HG02870 (cell line): ENCODE measurements around the gene TAF11L7.
"Not testable (repeated sequence)": the region's sequence is repeated elsewhere in the genome, so short reads cannot be mapped to it uniquely, and the experiment has no call there.

Source experiments
- ATAC-seq: cut with Tn5 transposase; IDR thresholded peaks from one replicate; pipeline ENCODE4 v1.9.1; 2021; ENCODE audit warnings: mild to moderate bottlenecking, moderate library complexity; ENCODE audit not compliant: unreplicated experiment

Gene TAF11L7

DNA sequence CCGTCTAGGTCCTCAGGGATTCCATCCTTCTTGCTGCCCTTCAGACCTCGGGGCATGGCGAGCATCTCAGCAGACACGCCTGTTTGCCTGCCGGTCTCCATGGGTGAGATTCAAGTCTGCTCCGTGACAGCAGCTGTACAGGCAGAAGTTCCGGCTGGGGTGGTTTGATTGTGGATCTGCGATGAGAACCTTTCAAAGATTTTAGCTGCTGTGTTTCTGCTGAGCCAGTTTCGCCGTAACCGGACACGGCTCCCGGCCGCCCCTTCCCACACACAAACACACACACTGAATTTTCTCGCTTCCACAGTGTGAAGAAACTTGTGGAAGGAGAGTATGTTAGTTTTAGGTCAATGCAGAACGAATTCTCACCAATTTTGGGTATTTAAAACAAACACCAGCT lies at the start of gene TAF11L7:
Gene TAF11L7, minus strand, starts transcription at position 101 of the 400 bp plus-strand sequence.
- not testable (repeated sequence) for ATAC-seq

DNA sequence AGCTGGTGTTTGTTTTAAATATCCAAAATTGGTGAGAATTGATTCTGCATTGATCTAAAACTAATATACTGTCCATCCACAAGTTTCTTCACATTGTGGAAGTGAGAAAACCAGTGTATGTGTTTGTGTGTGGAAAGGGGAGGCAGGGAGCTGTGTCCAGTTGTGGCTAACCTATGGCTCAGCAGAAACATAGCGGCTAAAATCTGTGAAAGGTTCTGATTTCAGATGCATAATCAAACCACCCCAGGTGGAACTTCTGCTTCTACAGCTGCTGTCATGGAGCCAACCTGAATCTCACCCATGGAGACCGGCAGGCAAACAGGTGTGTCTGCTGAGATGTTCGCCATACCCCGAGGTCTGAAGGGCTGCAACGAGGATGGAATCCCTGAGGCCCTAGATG lies 48.6 kb upstream of the TAF11L7 start, which contains the start of gene TAF11L14:
Gene TAF11L14, plus strand, starts transcription at position 301 of the 400 bp plus-strand sequence.
- ATAC-seq: no peak

DNA sequence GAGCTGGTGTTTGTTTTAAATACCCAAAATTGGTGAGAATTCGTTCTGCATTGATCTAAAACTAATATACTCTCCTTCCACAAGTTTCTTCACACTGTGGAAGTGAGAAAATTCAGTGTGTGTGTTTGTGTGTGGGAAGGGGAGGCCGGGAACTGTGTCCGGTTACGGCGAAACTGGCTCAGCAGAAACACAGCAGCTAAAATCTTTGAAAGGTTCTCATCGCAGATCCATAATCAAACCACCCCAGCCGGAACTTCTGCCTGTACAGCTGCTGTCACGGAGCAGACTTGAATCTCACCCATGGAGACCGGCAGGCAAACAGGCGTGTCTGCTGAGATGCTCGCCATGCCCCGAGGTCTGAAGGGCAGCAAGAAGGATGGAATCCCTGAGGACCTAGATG lies 46.2 kb upstream of the TAF11L7 start, which contains the start of gene TAF11L13:
Gene TAF11L13, plus strand, starts transcription at position 301 of the 400 bp plus-strand sequence.
- not testable (repeated sequence) for ATAC-seq

- no peak for ATAC-seq
Observed at GRCh38 chr5:17625686-17626085, 40.1 kb upstream of the TAF11L7 start.

DNA sequence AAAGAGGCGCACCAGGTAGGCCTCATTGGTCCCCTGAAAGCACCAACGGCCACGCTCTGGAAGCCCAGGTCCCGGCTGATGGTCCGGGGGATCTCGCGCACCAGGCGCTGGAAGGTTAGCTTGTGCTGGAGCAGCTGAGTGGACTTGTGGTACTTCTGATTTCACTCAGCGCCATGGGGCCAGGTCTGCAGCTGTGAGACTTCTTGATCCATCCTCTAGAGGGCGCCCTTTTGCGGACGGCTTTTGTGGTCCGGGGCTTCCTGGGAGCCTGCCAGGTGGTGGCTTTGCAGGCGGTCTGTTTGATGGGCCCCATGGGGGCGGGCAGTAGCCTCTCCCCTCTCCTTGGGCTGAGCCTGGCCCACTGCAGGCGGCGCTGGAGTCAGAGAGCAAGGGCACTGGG lies 35.1 kb upstream of the TAF11L7 start:
- no peak for ATAC-seq

GRCh38 chr5:17619354-17619753 lies 33.8 kb upstream of the TAF11L7 start:
- no peak for ATAC-seq

DNA sequence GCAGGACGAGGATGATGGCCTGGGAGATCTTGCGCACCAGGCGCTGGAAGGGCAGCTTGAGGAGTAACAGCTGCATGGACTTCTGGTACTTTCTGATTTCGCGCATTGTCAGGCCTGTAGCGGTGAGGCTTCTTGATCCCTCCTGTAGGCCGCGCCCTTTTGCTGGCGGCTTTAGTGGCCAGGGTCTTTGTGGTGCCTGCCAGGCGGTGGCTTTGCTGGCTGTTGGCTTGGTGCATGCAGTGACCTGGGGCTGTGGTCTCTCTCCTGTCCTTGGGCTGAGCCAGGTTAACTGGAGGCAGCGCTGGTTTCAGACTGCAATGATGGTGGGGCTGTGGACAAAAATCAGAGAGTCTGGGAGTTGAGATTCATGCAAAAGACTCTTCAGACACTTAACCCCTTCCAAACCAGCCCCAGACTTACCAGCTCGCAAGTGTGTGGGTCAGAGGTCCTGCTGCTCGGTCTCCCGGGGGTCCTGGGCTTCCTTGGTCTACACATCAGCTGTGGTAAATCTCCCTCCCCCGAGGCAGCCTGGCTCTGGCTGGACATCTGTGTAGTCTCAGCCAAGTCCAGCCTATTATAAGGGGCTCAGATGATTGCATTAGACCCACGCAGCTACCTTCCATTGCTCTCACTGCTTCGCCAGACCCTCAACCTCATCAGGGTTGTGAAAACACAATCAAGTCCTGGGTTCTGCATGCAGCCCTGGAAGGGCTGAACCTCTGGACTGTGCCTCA lies 29.5 kb upstream of the TAF11L7 start:
- ATAC-seq: no peak

GRCh38 chr5:17610092-17610491 lies 24.5 kb upstream of the TAF11L7 start, which contains the start of gene TAF11L12:
Gene TAF11L12 (plus strand): TSS chr5:17610392.
- not testable (repeated sequence) for ATAC-seq

- ATAC-seq: not testable (repeated sequence)
Observed at GRCh38 chr5:17607461-17607860, 21.9 kb upstream of the TAF11L7 start.

- ATAC-seq: no peak
Observed at GRCh38 chr5:17604951-17605350, 19.4 kb upstream of the TAF11L7 start.

DNA sequence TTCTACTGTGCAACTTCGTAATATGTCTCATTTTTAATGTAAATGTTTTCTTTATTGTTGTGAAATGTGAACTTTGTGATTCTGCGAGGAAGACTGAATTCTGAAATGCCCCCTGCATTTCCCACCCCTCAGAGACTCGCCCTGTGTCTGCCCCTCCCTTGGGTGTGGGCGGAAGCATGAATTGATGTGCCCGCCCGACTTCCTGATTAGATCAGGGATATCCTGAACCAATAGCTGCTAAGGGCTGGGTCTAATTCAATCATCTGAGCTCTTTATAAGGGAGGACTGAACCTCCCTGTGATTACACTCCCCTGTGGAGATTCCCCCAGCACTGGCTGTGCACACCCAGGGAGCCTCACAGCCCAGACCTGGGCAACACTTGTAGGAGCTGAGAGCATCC lies 18.3 kb upstream of the TAF11L7 start, which contains the start of gene TAF11L11:
Gene TAF11L11, plus strand, starts transcription at position 304 of the 400 bp plus-strand sequence.
- not testable (repeated sequence) for ATAC-seq

DNA sequence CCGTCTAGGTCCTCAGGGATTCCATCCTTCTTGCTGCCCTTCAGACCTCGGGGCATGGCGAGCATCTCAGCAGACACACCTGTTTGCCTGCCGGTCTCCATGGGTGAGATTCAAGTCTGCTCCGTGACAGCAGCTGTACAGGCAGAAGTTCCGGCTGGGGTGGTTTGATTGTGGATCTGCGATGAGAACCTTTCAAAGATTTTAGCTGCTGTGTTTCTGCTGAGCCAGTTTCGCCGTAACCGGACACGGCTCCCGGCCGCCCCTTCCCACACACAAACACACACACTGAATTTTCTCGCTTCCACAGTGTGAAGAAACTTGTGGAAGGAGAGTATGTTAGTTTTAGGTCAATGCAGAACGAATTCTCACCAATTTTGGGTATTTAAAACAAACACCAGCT lies 12.2 kb upstream of the TAF11L7 start, which contains the start of gene TAF11L10:
Gene TAF11L10, minus strand, starts transcription at position 101 of the 400 bp plus-strand sequence.
- ATAC-seq: not testable (repeated sequence)

DNA sequence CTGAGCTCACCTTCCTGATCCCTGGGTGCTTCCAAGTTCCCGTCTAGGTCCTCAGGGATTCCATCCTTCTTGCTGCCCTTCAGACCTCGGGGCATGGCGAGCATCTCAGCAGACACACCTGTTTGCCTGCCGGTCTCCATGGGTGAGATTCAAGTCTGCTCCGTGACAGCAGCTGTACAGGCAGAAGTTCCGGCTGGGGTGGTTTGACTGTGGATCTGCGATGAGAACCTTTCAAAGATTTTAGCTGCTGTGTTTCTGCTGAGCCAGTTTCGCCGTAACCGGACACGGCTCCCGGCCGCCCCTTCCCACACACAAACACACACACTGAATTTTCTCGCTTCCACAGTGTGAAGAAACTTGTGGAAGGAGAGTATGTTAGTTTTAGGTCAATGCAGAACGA lies 8.7 kb upstream of the TAF11L7 start, which contains the start of gene TAF11L9:
Gene TAF11L9, minus strand, starts transcription at position 140 of the 400 bp plus-strand sequence.
- ATAC-seq: not testable (repeated sequence)

GRCh38 chr5:17590860-17591259 lies 5.3 kb upstream of the TAF11L7 start, which contains the start of gene TAF11L8:
Gene TAF11L8 (minus strand): TSS chr5:17590960.
- not testable (repeated sequence) for ATAC-seq
